Stimulated activated naive CD8-positive, alpha-beta T cell treated with anti-CD3 and anti-CD28 coated beads, Interleukin-15, Interleukin-2, amounts not matched to agents 100 U/mL and 50 U/mL, for 24 hours (primary cell): ENCODE results near the gene CBFA2T3.
A peak's percentile ranks its signal among the peaks of the same experiment; 100 is the strongest.

Experiments
- ATAC-seq: fragments of 150-1000 bp; cut with Tn5 transposase; one replicate; pipeline ENCODE4 v1.10.0; 2021
- DNase-seq: peaks from one replicate; pipeline ENCODE4 v3.0.0; 2021

The CBFA2T3 gene

GRCh38 chr16:88995746-88996535, 18.9 kb upstream of the CBFA2T3 start:
- ATAC-seq (no peak), DNase-seq (no peak)

- ATAC-seq: no peak
- no peak for DNase-seq
Measured at GRCh38 chr16:88995194-88995593, 18.2 kb upstream of the CBFA2T3 start.

GRCh38 chr16:88994695-88995094, 17.7 kb upstream of the CBFA2T3 start:
- no peak for DNase-seq
- ATAC-seq: no peak

DNA sequence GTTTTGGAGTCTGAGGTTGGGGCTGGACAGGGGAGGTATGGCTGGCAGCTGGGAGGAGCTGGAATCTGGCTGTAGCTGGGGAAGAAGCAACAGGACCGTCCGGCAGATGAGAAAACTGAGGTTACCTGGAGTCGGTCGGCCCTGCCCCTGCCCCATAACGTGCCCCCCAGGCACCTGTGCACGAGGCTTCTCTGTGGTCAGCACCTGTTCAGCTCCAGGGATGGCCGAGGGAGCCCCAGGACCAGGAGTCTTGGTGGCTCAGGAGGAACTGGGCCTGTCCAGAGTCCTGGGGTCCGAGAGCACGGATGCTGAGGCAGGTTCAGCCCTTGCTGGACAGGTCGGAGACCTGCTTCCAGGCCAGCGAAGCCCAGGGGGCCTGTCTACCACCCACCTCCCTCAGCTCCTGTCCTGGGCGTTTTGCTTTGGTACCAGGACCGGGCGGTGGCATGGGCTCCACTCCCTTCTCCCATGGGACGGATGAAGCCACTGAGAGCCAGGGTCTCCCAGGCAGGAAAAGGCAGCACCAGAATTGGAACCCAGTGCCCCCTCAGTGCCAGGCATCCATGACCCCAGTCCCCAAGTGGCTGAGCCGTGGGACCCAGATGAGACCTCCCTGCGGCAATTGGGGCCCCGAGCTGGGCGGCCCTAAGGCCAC, 17.1 kb upstream of the CBFA2T3 start:
- ATAC-seq (no peak), DNase-seq (no peak)

DNA sequence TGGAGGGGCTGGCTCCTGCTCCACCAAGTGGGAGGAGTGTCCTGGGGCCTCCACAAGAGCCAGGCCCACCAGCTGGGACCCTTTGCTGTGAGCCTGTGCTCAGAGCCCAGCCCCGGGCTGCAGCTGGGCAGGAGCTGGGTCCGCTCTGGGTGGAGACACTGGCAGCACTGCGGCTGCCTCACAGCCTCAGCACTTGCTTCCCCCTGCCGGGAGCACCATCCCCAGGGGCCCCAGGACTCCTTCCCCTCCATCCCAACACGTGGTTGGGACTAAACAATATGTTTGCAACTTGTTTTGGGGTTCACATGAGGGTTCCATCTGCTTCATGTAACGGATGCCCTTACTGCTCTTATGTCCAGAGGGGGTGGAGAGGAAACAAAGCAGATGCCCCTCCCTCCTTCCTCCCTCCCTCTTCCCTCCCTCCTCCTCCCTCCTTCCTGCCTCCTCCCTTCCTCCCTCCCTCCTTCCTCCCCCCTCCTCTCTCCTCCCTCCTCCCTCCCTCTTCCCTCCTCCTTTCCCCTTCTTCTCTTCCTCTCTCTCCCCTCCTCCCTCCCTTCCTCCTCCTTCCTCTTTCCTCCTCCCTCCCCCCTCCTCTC, 16.3 kb upstream of the CBFA2T3 start:
- ATAC-seq (no peak), DNase-seq (no peak)

DNA sequence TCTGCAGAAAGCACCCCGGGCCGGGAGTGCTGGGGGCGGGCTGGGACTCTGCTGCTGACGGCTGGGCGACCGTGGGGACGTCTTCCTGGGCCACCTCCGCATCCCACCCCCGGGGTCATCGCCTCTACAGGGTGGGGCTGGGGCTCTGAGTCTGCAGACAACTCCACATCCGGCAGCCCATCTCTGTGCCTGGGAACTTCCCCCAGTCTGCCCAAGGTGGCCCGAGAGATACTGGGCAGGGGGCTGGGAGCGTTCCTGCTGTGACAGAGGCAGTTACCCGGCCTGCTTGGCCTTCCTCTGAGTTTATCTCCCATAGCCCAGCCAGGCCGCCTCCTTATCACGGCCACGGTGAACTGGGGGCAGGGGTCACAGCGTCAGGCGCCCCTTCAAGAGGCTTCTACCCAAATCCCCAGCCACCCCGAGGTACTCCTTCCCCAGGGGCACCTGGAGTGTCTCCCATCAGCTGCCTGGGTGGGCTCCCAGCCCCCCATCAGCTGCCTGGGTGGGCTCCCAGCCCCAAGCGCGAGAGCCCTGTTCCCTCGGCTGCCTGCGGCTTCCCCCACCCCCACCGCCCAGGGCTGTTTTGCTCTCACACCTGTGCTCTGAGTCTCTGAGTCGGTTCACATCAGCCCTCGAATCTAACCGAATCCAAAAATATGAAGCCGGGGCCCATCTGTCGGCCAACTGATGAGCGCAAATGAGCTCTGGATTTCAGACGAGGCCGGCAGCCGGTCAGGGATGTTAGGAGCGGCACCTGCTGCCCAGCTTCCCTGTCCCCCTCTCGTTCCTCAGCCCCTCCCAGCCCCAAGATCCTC, 15.6 kb upstream of the CBFA2T3 start:
- DNase-seq: no peak
- no peak for ATAC-seq

GRCh38 chr16:88991813-88992350, 14.9 kb upstream of the CBFA2T3 start:
- no peak for DNase-seq

DNA sequence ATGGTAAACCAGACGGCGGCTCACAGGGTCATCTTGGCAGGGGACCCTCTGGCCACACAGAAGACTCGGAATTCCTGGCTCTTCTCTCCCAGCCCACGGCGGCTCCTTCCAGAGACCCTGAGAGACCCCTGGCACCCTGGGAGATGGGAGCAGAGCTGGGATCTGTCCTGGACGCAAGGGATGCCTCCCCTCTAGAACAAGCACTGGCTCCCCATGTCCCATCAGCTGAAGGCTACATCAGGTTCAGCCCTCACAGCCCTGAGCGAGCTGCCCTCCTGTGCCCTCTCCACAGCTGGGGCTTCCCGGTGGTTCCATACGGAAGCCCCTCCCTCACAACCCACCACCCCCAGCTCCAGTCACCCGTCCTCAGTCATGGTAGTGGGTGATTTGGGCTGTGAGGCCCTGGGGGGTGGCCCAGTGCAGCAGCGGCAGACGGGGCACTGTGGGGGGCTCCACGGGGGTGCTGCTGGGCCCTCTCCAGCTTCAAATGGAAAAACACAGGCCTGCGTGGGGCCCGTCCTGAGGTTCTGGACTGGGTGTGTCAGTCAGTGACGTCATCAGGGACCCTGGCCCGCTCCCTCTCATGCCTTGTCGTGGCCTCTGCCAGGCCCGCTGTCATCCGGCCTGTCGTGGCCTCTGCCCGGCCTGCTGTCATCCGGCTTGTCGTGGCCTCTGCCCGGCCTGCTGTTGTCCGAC, 13.0 kb upstream of the CBFA2T3 start:
- ATAC-seq: no peak

More at GRCh38 chr16:88991813-88992350, 14.9 kb upstream of the CBFA2T3 start:
- no peak for ATAC-seq

DNA sequence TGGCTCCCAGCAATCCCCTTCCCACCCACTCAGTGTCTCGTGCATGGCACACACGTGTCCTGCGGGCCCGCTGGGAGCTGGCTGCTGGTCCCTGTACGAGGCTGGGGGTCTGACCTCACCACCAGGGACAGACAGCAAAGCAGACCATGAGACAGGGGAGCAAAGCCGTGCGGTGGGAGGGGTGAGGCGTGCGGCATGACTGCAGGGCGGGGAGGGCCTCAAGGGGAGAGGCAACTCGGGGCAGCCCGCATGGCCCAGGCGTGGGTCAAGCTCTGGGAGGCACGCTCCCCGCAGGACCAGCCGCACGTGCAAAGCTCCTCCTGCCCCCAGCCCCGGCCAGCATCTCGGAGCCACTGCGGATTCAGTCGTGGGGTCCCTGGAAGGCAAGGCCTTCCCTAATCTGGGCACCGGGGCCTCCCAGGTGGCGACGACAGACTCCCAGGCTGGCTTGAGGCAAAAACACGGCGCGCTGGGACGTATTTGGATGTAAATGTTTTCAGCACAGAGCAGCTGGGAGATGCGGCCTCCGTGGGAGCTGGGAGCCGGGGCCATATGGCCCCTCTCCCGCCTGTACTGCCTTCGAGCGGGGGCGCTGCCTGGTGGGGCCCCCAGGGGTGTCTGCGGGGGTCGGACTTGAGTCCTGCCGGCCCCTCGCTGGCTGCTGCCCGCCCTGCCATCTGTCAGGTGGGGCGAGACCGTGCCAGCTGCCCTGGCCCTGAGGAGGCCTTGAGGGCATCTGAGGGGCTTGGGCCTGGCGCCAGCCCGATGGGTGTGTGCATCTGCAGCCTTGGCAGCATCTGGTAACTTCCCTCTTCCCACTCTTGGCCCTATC, 12.2 kb upstream of the CBFA2T3 start:
- DNase-seq: no peak
- no peak for ATAC-seq

More for the DNA sequence above, 13.0 kb upstream of the CBFA2T3 start:
- DNase-seq: no peak

GRCh38 chr16:88985521-88985920, 8.5 kb upstream of the CBFA2T3 start:
- no peak for ATAC-seq
- no peak for DNase-seq

- peak; percentile 41 for ATAC-seq
Measured at GRCh38 chr16:88983771-88984687, 7.0 kb upstream of the CBFA2T3 start.

GRCh38 chr16:88983165-88983564, 6.2 kb upstream of the CBFA2T3 start:
- ATAC-seq (peak; percentile 19), DNase-seq (no peak)

More at GRCh38 chr16:88983771-88984687, 7.0 kb upstream of the CBFA2T3 start:
- DNase-seq: peak; percentile 33

DNA sequence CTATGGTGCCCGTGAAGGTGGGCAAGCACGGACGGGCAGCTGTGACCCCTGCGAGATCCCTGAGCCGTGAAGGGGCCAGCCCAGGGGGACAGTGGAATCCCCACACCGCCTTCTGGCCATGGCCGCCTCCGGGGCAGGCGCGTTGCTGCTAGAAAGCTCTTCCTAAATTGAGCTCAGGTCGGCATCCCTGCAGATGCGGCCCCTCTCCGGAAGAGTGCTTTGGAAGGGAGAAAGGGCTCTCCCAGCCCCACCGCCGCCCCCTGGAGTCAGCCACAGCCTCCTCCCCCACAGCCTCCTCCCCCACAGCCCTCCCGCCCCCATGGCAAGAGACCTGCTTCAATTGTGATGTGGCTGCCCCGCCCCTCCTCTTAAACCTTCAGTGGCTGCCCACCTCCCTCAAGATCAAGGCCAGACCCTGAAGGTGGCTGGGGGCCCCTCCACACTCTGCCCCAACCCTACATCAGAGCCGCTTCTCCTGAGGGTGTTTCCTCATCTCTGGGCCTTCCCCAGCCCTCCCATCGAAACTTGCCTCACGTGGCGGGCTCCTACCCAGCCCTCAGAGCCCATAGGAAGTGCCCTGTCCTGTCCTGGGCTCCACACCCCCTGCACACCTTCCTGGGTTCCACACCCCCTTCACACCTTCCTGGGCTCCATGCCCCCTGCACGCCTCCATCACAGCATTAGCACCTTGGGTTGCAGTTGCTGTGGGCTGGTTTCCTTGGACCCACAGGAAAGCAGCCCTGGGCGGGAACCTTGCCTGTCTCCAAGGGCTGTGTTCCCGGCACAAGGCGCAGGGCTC, 5.5 kb upstream of the CBFA2T3 start:
- ATAC-seq: no peak

GRCh38 chr16:88979353-88980015, 2.5 kb upstream of the CBFA2T3 start:
- ATAC-seq (no peak), DNase-seq (no peak)

More for the DNA sequence above, 5.5 kb upstream of the CBFA2T3 start:
- no peak for DNase-seq

DNA sequence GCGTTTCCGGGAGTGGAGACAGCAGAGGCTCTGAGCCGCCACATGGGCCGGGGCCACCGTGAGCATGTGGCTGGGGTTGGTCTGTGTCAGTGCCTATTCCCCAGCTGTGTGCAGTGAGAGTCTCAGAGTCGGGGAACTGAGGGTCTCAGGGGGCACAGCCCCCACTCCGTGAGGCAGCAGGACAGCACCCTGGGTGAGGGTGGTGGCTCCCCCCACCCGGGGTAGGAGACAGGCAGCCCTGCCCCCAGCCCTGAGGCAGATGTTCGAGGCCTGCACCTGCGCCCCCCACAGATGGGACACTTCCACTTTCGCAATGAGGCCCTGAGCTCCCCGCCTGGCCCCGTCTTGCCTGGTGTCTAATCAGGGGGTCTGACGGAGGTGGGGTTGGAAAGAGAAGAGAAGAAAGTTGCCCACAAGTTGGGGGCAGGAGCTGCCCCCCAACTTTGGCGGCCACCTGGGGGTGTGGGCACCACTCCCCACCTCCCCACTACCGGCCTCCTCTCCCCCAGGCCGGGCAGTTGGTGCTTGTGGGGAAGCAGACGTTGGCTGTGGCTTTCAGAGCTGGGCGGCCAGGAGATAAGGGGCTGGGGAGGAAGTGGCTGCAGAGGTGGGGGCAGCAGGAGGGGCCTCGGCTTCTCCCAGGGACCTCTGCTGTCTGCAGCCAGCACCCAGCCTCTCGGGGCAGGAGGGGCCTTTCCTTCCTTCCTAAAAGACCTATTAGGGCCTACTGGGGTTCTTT, 1.8 kb upstream of the CBFA2T3 start:
- DNase-seq (no peak), ATAC-seq (peak; percentile 21)

GRCh38 chr16:88977812-88978607, 1.0 kb upstream of the CBFA2T3 start:
- no peak for DNase-seq
- ATAC-seq: no peak
